Endodermal cell (in vitro differentiated cells): ENCODE results near the gene EXOC6. TPM values are rescaled to one million over a fixed set of nuclear protein-coding genes. Genes with fewer than 3 reads are reported as not detected.

Experiments used
- DNase-seq: peaks from one replicate; pipeline ENCODE4 v3.0.0-alpha.2; 2017
- H3K27ac ChIP-seq: 2 replicates; pipeline ENCODE4 v1.5.1; 2013; ENCODE audit warnings: mild to moderate bottlenecking, low read depth, low read length, moderate library complexity
- H3K27me3 ChIP-seq: 2 replicates; pipeline ENCODE4 v1.6.1; 2013; ENCODE audit warnings: mild to moderate bottlenecking, low read length, moderate library complexity; ENCODE audit not compliant: insufficient read depth, control insufficient read depth, poor library complexity, severe bottlenecking
- H3K36me3 ChIP-seq: 2 replicates; pipeline ENCODE4 v1.7.0; 2013; ENCODE audit warnings: mild to moderate bottlenecking, low read length, moderate library complexity; ENCODE audit not compliant: control insufficient read depth, insufficient read depth
- H3K4me1 ChIP-seq: one replicate; pipeline ENCODE4 v1.7.0; 2013; ENCODE audit warnings: low read length; ENCODE audit not compliant: control insufficient read depth, insufficient read depth
- H3K4me3 ChIP-seq: 2 replicates; pipeline ENCODE4 v1.5.1; 2013; ENCODE audit warnings: mild to moderate bottlenecking, low read length, moderate library complexity
- H3K9ac ChIP-seq: 2 replicates; pipeline ENCODE4 v1.6.1; 2013; ENCODE audit warnings: mild to moderate bottlenecking, low read length, moderate library complexity; ENCODE audit not compliant: poor library complexity, severe bottlenecking; ENCODE audit errors: extremely low read depth
- H3K9me3 ChIP-seq: 2 replicates; pipeline ENCODE4 v1.6.1; 2013; ENCODE audit warnings: mild to moderate bottlenecking, low read length, moderate library complexity; ENCODE audit not compliant: control insufficient read depth
- H3K27ac Mint-ChIP-seq: 2 replicates; pipeline ENCODE4 v1.8.0; 2020; ENCODE audit warnings: mixed read lengths
- H3K27me3 Mint-ChIP-seq: 2 replicates; pipeline ENCODE4 v1.8.0; 2021; ENCODE audit warnings: mild to moderate bottlenecking, mixed read lengths; ENCODE audit not compliant: insufficient read depth
- H3K36me3 Mint-ChIP-seq: 2 replicates; pipeline ENCODE4 v1.8.0; 2020; ENCODE audit warnings: low read depth, mixed read lengths
- H3K4me1 Mint-ChIP-seq: 2 replicates; pipeline ENCODE4 v1.8.0; 2020; ENCODE audit warnings: mixed read lengths
- H3K4me3 Mint-ChIP-seq: 2 replicates; pipeline ENCODE4 v1.8.0; 2020; ENCODE audit warnings: mild to moderate bottlenecking, moderate library complexity, mixed read lengths
- H3K9me3 Mint-ChIP-seq: 2 replicates; pipeline ENCODE4 v1.8.0; 2020; ENCODE audit warnings: mild to moderate bottlenecking, mixed read lengths
- CTCF ChIP-seq: fragments of 200-600 bp; sonication (generic); conservative IDR thresholded peaks from 2 replicates; pipeline ENCODE4 v1.5.0; 2021; ENCODE audit warnings: antibody characterized with exemption, mild to moderate bottlenecking
- WGBS, 2 experiments: methylation state at CpG; one replicate each; pipeline versions ENCODE4 v1.1.5 to v1.1.7; 2013; ENCODE audit warnings: missing lambda C conversion rate in 2 of 2, mixed read lengths in 1 of 2; ENCODE audit not compliant: insufficient coverage in 1 of 2, insufficient read length in 1 of 2; 5-methylcytosine and 5-hydroxymethylcytosine counted together
- total RNA-seq, 2 donors: library from RNA; stranded (reverse); fragmentation: NEBNext Ultra II Directional in 1 of 2; extraction: Animal tissue kit (Norgen Biotek cat#: 25700) in 1 of 2; gene quantifications; 2 replicates in 1 of 2; 3 replicates in 1 of 2; pipeline ENCODE4 v1.2.1, GENCODE V29; 2021

EXOC6 gene
- total RNA-seq, 2 donors from 2014 or later, result 12.1 to 21.3 TPM

DNA sequence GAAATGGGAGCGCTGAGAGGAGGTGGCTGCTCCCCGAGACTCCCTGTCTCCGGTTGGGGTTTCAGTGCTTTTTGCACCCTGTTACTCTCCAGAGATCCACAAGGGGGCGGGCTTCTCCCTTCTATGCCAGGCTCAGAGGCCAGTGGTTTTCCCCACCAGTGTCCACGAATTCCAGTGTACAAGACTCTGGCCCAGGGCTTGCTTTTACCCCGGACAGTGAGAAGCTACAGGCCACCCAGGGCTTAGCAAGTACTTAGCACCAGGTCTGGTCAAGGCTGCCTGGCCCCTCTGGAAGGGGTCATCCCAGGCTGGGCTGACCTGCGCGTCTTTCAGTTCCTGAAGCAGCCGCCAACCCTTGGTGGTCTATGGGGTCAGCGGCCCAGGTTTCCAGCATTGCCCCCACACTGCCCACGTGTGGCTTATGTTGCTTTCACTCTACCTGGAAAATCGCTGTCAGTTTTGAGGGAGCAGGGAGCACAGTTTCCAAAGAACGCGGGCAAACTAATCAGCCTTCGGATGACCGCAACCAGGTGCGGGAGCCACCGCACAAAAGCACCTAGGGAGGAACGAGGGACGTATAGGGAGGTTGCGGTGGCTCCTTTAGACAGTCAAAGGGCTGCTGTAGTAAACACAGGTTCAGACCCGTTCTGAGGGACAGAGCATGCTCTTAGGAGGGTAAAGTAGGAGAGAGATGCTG is 232.2 kb downstream of the EXOC6 start:
- peaks cover 29% of the 10 kb centered on the region for H3K36me3 ChIP-seq
- no peak overlapping the region for H3K4me3 ChIP-seq
- Mint-ChIP-seq H3K4me1 (peaks cover 17% of the 10 kb centered on the region), H3K27me3 (peaks cover 5% of the 10 kb centered on the region), H3K36me3 (peaks cover 22% of the 10 kb centered on the region), H3K27ac (peak overlapping the region; percentile 81), H3K9me3 (no peaks in the 10 kb centered on the region), H3K4me3 (no peak overlapping the region)
- H3K9ac ChIP-seq, result no peak overlapping the region
- H3K27ac ChIP-seq, result no peak overlapping the region
- peak; percentile 96 for TF ChIP-seq CTCF
- 70 to 73% methylated on average over 19 to 22 of the region's 22 CpGs for WGBS, 2 experiments
- no peaks in the 10 kb centered on the region for H3K4me1 ChIP-seq
- peak; percentile 89 for DNase-seq
- no peaks in the 10 kb centered on the region for H3K27me3 ChIP-seq
- no peaks in the 10 kb centered on the region for H3K9me3 ChIP-seq

DNA sequence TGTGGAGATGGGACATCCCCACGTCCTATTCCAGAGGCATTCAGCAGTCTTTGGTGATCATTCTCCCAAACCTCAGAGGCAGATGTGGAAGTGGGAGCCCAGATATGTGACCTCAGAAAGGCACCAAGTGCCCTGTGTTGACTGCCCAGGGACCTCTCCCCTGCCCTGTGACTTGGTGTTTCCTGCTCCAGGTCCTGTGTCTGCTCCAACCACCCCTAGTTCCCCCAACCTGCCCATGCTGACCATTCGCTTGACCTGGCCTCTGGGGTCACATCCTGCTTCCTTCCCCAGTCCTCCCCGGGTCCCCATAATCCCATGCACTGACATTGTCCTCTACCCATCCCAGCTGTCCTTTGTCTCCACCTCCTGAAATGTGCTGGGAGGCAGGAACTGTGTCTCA is 233.0 kb downstream of the EXOC6 start:
- Histone ChIP-seq H3K9ac (no peak overlapping the region), H3K36me3 (peaks cover 21% of the 10 kb centered on the region), H3K9me3 (no peaks in the 10 kb centered on the region), H3K4me3 (no peak overlapping the region), H3K27me3 (no peaks in the 10 kb centered on the region), H3K4me1 (no peaks in the 10 kb centered on the region), H3K27ac (no peak overlapping the region)
- WGBS, 2 experiments, result 90 to 96% methylated on average over 3 of the region's 3 CpGs
- Mint-ChIP-seq H3K27me3 (no peaks in the 10 kb centered on the region), H3K4me3 (no peak overlapping the region), H3K9me3 (no peaks in the 10 kb centered on the region), H3K27ac (no peak overlapping the region), H3K4me1 (peaks cover 17% of the 10 kb centered on the region), H3K36me3 (peaks cover 14% of the 10 kb centered on the region)
- DNase-seq, result no peak
- TF ChIP-seq CTCF, result no peak

GRCh38 chr10:93081834-93082233 is 233.5 kb downstream of the EXOC6 start:
- no peak overlapping the region for H3K27ac Mint-ChIP-seq
- no peak overlapping the region for H3K27ac ChIP-seq

More at GRCh38 chr10:93081834-93082233, 233.5 kb downstream of the EXOC6 start:
- Histone ChIP-seq H3K4me3 (no peak overlapping the region), H3K4me1 (no peaks in the 10 kb centered on the region), H3K9ac (no peak overlapping the region), H3K9me3 (no peaks in the 10 kb centered on the region), H3K27me3 (no peaks in the 10 kb centered on the region), H3K36me3 (peaks cover 15% of the 10 kb centered on the region)
- H3K4me3 Mint-ChIP-seq, result no peak overlapping the region
- 87% methylated on average over 6 to 10 of the region's 10 CpGs for WGBS, 2 experiments
- peaks cover 2% of the 10 kb centered on the region for H3K27me3 Mint-ChIP-seq
- peaks cover 9% of the 10 kb centered on the region for H3K36me3 Mint-ChIP-seq
- no peak for TF ChIP-seq CTCF
- no peaks in the 10 kb centered on the region for H3K9me3 Mint-ChIP-seq
- DNase-seq, result no peak
- peaks cover 14% of the 10 kb centered on the region for H3K4me1 Mint-ChIP-seq
